Stimulated activated CD8-positive, alpha-beta memory T cell treated with anti-CD3 and anti-CD28 coated beads, Interleukin-12 subunit alpha, Interleukin-12 subunit beta, amount 100 ng/mL, for 4 hours (primary cell): ENCODE measurements around the gene NAA10.

Experiments used
- DNase-seq: peaks from one replicate; pipeline ENCODE4 v3.0.0-alpha.2; 2020; ENCODE audit warnings: low read depth

Gene NAA10

GRCh38 chrX:153883163-153883843 lies 51.5 kb downstream of the NAA10 start:
- no peak for DNase-seq

DNA sequence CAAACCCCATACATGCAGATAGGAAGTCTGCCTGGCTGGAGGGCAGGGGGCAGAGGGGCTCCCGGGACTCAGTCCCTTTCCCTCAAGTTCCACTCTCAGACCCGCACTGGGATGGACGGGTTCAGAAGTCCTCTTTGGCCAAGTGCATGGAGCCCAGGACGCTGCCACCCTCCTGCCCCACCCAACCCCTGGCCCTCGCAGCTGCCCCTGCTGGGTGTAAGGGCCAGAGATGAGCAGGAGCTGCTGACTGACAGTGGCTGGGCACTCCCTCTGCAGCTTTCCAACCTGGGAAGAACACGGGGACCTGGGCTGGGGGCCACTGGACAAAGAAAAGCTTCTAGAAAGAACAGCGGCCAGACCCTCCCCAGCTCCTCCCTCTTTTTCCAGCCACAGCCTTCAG lies 52.3 kb downstream of the NAA10 start:
- no peak for DNase-seq

DNA sequence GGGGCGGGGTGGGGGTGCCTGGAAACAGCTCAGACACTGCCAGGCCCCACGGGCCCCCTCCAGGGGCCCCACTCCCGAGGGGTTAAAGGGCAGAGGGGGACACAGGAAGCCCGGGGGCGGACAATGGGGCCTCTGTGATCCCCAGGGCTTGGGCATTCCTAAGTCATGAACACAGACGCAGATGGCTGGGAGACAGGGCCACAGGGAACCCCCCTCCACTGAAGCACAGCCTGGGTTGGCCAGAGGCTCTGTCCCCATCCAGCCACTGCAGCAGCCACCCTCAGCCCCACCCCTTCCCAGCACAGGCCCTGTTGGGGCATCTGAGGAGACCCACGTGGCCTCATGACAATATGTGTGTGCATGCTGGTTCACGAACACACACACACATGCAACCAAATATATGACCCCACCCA lies 52.7 kb downstream of the NAA10 start:
- no peak for DNase-seq

GRCh38 chrX:153881281-153881680 lies 53.6 kb downstream of the NAA10 start:
- no peak for DNase-seq

DNA sequence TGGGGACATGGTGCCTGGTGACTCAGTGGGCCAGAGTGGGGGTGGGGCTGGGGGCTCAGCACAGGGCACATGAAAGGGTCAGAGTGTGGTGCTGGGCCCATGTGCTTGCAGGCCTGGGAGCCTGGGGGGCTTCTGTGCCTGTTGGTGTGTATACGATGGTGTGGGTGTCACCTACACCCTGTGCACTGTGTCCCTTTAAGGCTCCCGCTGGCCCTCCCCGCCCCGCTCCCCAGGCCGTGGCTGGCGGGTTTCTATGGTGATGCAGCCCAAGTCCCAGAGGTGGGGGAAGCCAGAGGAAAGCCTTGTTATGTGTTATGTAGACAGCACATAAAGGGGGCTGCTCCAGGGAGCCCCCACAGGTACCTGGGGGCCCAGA lies 54.4 kb downstream of the NAA10 start:
- no peak for DNase-seq

DNA sequence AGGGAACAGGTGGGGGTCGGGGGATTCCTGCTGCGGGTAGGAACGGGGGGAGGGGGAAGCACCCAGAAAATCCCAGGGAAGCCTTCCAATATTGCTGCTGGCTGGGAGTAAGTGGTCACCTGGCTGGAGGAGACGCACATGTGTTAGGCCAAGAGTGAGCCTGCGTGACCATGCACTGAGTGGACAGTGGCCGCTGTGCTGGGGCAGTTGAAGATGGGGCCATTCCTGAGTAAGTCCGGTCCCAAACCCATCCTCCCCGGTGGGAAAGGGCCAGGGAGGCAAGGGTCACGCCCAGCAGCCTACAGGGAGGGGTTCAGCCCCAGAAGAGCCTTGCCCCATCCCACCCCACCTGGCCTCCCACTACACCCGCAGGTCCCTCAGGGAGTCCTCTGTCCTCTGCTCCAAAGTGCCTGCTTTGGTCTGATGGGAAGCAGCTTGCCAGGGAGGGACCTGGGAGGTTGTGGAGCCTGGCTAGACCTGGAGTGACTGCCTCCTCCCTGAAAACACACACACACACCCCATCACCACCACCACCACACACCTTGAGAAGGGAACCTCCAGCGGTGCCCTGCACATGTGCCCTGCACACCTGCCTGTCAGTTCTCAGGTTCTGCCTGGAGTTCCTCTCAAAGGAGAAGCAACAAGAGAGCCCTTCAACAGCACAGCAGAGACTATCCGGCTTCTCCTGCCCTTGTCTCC lies 54.9 kb downstream of the NAA10 start:
- no peak for DNase-seq
